Dendritic cell treated with granulocyte-macrophage colony-stimulating factor and Interleukin-4, amounts not matched to agents 40 ng/mL and 50 ng/mL, for 4 days (primary cell): Measurements from ENCODE around the gene ATP5IF1.

Experiments used
- H3K27ac Mint-ChIP-seq: one replicate; pipeline ENCODE4 v1.8.0; 2022; ENCODE audit warnings: mild to moderate bottlenecking, mixed read lengths
- H3K27me3 Mint-ChIP-seq: one replicate; pipeline ENCODE4 v1.8.0; 2022; ENCODE audit warnings: mild to moderate bottlenecking, mixed read lengths
- H3K36me3 Mint-ChIP-seq: one replicate; pipeline ENCODE4 v1.8.0; 2022; ENCODE audit warnings: low read depth, mixed read lengths
- H3K4me1 Mint-ChIP-seq: one replicate; pipeline ENCODE4 v1.8.0; 2022; ENCODE audit warnings: low read depth, mixed read lengths
- H3K4me3 Mint-ChIP-seq: one replicate; pipeline ENCODE4 v1.8.0; 2022; ENCODE audit warnings: mild to moderate bottlenecking, moderate library complexity, mixed read lengths
- H3K9me3 Mint-ChIP-seq: one replicate; pipeline ENCODE4 v1.8.0; 2022; ENCODE audit warnings: mixed read lengths
- intact Hi-C: fragments of 100-400 bp; cut with micrococcal nuclease; formaldehyde crosslinking; loops from one replicate; pipeline ENCODE4 v1.15.0; 2022

Gene ATP5IF1

GRCh38 chr1:28246427-28246832, 10.5 kb downstream of the ATP5IF1 start:
- no peaks in the 10 kb centered on the region for H3K27me3 Mint-ChIP-seq
- peak overlapping the region; percentile 97 for H3K27ac Mint-ChIP-seq
- peaks cover 63% of the 10 kb centered on the region for H3K4me1 Mint-ChIP-seq
- H3K36me3 Mint-ChIP-seq = peaks cover 5% of the 10 kb centered on the region
- intact Hi-C loops = no loop called here
- H3K9me3 Mint-ChIP-seq = no peaks in the 10 kb centered on the region
- peak overlapping the region; percentile 99 for H3K4me3 Mint-ChIP-seq

- peaks cover 63% of the 10 kb centered on the region for H3K4me1 Mint-ChIP-seq
- intact Hi-C loops = loop anchor here (1.0 to 2.0 kb wide), 2 partner anchors 12 to 121 kb away; partner anchors contain the start of genes PHACTR4 and SESN2
- peaks cover 5% of the 10 kb centered on the region for H3K36me3 Mint-ChIP-seq
- H3K4me3 Mint-ChIP-seq = peak overlapping the region; percentile 99
- H3K27ac Mint-ChIP-seq = peak overlapping the region; percentile 97
- no peaks in the 10 kb centered on the region for H3K9me3 Mint-ChIP-seq
- H3K27me3 Mint-ChIP-seq = no peaks in the 10 kb centered on the region
Measured at GRCh38 chr1:28247612-28248272, 11.8 kb downstream of the ATP5IF1 start.

- Mint-ChIP-seq H3K27me3 (no peaks in the 10 kb centered on the region), H3K9me3 (no peaks in the 10 kb centered on the region), H3K27ac (peak overlapping the region; percentile 97), H3K4me3 (peak overlapping the region; percentile 99), H3K4me1 (peaks cover 63% of the 10 kb centered on the region), H3K36me3 (peaks cover 5% of the 10 kb centered on the region)
- intact Hi-C loops = loop anchor here (1.0 to 2.0 kb wide), 3 partner anchors 11 to 120 kb away; partner anchors contain the start of genes MED18, PHACTR4 and SESN2
Measured at GRCh38 chr1:28248273-28249012, 12.5 kb downstream of the ATP5IF1 start.

- H3K9me3 Mint-ChIP-seq = no peaks in the 10 kb centered on the region
- intact Hi-C loops = loop anchor here (1.0 to 2.0 kb wide), 2 partner anchors 80 to 120 kb away; partner anchors contain the start of genes MED18 and PHACTR4
- H3K36me3 Mint-ChIP-seq = peaks cover 5% of the 10 kb centered on the region
- H3K4me3 Mint-ChIP-seq = no peak overlapping the region
- H3K4me1 Mint-ChIP-seq = peaks cover 56% of the 10 kb centered on the region
- H3K27me3 Mint-ChIP-seq = no peaks in the 10 kb centered on the region
- H3K27ac Mint-ChIP-seq = peak overlapping the region; percentile 97
Measured at GRCh38 chr1:28249013-28249865, 13.3 kb downstream of the ATP5IF1 start.

GRCh38 chr1:28249866-28250295, 14.0 kb downstream of the ATP5IF1 start:
- H3K4me3 Mint-ChIP-seq = no peak overlapping the region
- peaks cover 49% of the 10 kb centered on the region for H3K4me1 Mint-ChIP-seq
- H3K9me3 Mint-ChIP-seq = no peaks in the 10 kb centered on the region
- no peaks in the 10 kb centered on the region for H3K27me3 Mint-ChIP-seq
- peaks cover 5% of the 10 kb centered on the region for H3K36me3 Mint-ChIP-seq
- H3K27ac Mint-ChIP-seq = no peak overlapping the region
- intact Hi-C loops = loop anchor here (1.0 to 2.0 kb wide), 2 partner anchors 79 to 119 kb away; partner anchors contain the start of genes MED18 and PHACTR4

GRCh38 chr1:28256197-28256827, 20.4 kb downstream of the ATP5IF1 start:
- Mint-ChIP-seq H3K27me3 (peaks cover 3% of the 10 kb centered on the region), H3K4me3 (no peak overlapping the region), H3K27ac (no peak overlapping the region), H3K36me3 (peaks cover 11% of the 10 kb centered on the region), H3K4me1 (peaks cover 17% of the 10 kb centered on the region), H3K9me3 (no peaks in the 10 kb centered on the region)
- intact Hi-C loops = no loop called here

- Mint-ChIP-seq H3K4me1 (peaks cover 24% of the 10 kb centered on the region), H3K9me3 (no peaks in the 10 kb centered on the region), H3K36me3 (peaks cover 11% of the 10 kb centered on the region), H3K27me3 (peaks cover 3% of the 10 kb centered on the region), H3K4me3 (no peak overlapping the region), H3K27ac (peak overlapping the region; percentile 84)
- intact Hi-C loops = no loop called here
Measured at GRCh38 chr1:28257736-28258135, 21.8 kb downstream of the ATP5IF1 start.

GRCh38 chr1:28258628-28259251, 22.8 kb downstream of the ATP5IF1 start:
- peaks cover 11% of the 10 kb centered on the region for H3K36me3 Mint-ChIP-seq
- peaks cover 28% of the 10 kb centered on the region for H3K4me1 Mint-ChIP-seq
- intact Hi-C loops = loop anchor here (1.0 kb wide), 1 partner anchor 10 kb away; no protein-coding TSS in a partner anchor
- H3K9me3 Mint-ChIP-seq = no peaks in the 10 kb centered on the region
- peak overlapping the region; percentile 84 for H3K27ac Mint-ChIP-seq
- peak overlapping the region; percentile 86 for H3K4me3 Mint-ChIP-seq
- peaks cover 3% of the 10 kb centered on the region for H3K27me3 Mint-ChIP-seq

GRCh38 chr1:28259252-28259933, 23.5 kb downstream of the ATP5IF1 start, which contains the start of gene SESN2:
Gene SESN2, plus strand, starts transcription at chr1:28259518. Its CDS starts 330 bp downstream, at chr1:28259848.
- peaks cover 3% of the 10 kb centered on the region for H3K27me3 Mint-ChIP-seq
- peaks cover 11% of the 10 kb centered on the region for H3K36me3 Mint-ChIP-seq
- intact Hi-C loops = loop anchor here (1.0 kb wide), 1 partner anchor 11 kb away; no protein-coding TSS in a partner anchor
- H3K9me3 Mint-ChIP-seq = no peaks in the 10 kb centered on the region
- H3K4me3 Mint-ChIP-seq = peak within 1 kb of the TSS; percentile 86
- H3K27ac Mint-ChIP-seq = peak within 1 kb of the TSS; percentile 84
- peaks cover 28% of the 10 kb centered on the region for H3K4me1 Mint-ChIP-seq

- Mint-ChIP-seq H3K4me1 (peaks cover 28% of the 10 kb centered on the region), H3K27ac (peak overlapping the region; percentile 84), H3K36me3 (peaks cover 11% of the 10 kb centered on the region), H3K4me3 (peak overlapping the region; percentile 86), H3K9me3 (no peaks in the 10 kb centered on the region), H3K27me3 (peaks cover 3% of the 10 kb centered on the region)
- intact Hi-C loops = loop anchor here (1.0 kb wide), 1 partner anchor 12 kb away; no protein-coding TSS in a partner anchor
Measured at GRCh38 chr1:28259934-28260802, 24.2 kb downstream of the ATP5IF1 start.

GRCh38 chr1:28260803-28261174, 24.9 kb downstream of the ATP5IF1 start:
- Mint-ChIP-seq H3K27ac (no peak overlapping the region), H3K9me3 (no peaks in the 10 kb centered on the region), H3K4me3 (peak overlapping the region; percentile 86), H3K4me1 (peaks cover 28% of the 10 kb centered on the region), H3K27me3 (peaks cover 3% of the 10 kb centered on the region), H3K36me3 (peaks cover 11% of the 10 kb centered on the region)
- intact Hi-C loops = no loop called here
